HCT116 (cell line): ENCODE results near the gene ROGDI. TPM values are rescaled to one million over a fixed set of nuclear protein-coding genes. Genes with fewer than 3 reads are reported as not detected.

ENCODE experiments used
- ATAC-seq: fragments of 200-7000 bp; cut with Tn5 transposase; 2 replicates; pipeline ENCODE4 v1.9.1; 2020; ENCODE audit warnings: mild to moderate bottlenecking, moderate library complexity
- BruUV-seq: library from RNA; stranded (reverse); fragments of 400-500 nt; replicated peaks from 2 replicates; lab custom pipeline; 2021; lab: Mats Ljungman, UMichigan
- CTCF ChIA-PET: fragments of 300-600 bp; sonication (Branson Sonifier 250); formaldehyde crosslinking; loops from one replicate; lab custom pipeline; 2021; ENCODE audit warnings: antibody characterized with exemption; lab: Charles Lee
- POLR2A ChIA-PET: fragments of 300-600, 350-600 bp; sonication (Branson Sonifier 250); formaldehyde crosslinking; loops from one replicate; lab custom pipeline; 2021; ENCODE audit warnings: antibody characterized with exemption; lab: Charles Lee
- RAD21 ChIA-PET, 2 experiments: fragments of 300-600 bp; sonication (Branson Sonifier 250); formaldehyde crosslinking; loops; one replicate each; lab custom pipeline; 2023; ENCODE audit warnings: low total read pairs in 2 of 2; ENCODE audit not compliant: uncharacterized antibody in 2 of 2, unreplicated experiment in 2 of 2, low non-redundant PET in 1 of 2; lab: Charles Lee
- DNase-seq: peaks from one replicate; pipeline ENCODE4 v3.0.0-alpha.2; 2010; ENCODE audit warnings: low read depth, low spot score
- H2AFZ ChIP-seq: fragments of 200-600 bp; shearing (Covaris generic), sonication (generic); 2 replicates; pipeline ENCODE4 v1.6.1; 2017; ENCODE audit warnings: low read depth, mixed run types, mixed read lengths, antibody characterized with exemption, low read length; ENCODE audit not compliant: poor library complexity, severe bottlenecking
- H3K27ac ChIP-seq: 2 replicates; pipeline ENCODE4 v1.5.1; 2012; ENCODE audit warnings: low read depth, low read length
- H3K27me3 ChIP-seq: fragments of 200-600 bp; sonication (generic); 2 replicates; pipeline ENCODE4 v1.6.1; 2016; ENCODE audit warnings: mixed run types, low read length, mixed read lengths; ENCODE audit not compliant: insufficient read depth
- H3K36me3 ChIP-seq, 2 experiments: fragments of 200-500 bp in 1 of 2; fragments of 200-600 bp in 1 of 2; sonication (Bioruptor generic) in 1 of 2; sonication (generic) in 1 of 2; 2 replicates each; pipeline versions ENCODE4 v1.5.1 to v1.6.1; 2014 to 2016; ENCODE audit warnings: low read length in 2 of 2, inconsistent platforms in 1 of 2, mixed read lengths in 1 of 2, mixed run types in 1 of 2; ENCODE audit not compliant: insufficient read depth in 2 of 2, control insufficient read depth in 1 of 2
- H3K4me1 ChIP-seq, 2 experiments: fragments of 200-600 bp in 1 of 2; sonication (generic) in 1 of 2; 2 replicates each; pipeline versions ENCODE4 v1.5.1 to v1.6.1; 2012 to 2017; ENCODE audit warnings: low read length in 2 of 2, inconsistent platforms in 1 of 2, mild to moderate bottlenecking in 1 of 2, mixed read lengths in 1 of 2, mixed run types in 1 of 2, moderate library complexity in 1 of 2; ENCODE audit not compliant: insufficient read depth in 2 of 2, control insufficient read depth in 1 of 2
- H3K4me2 ChIP-seq: fragments of 200-600 bp; sonication (generic); 2 replicates; pipeline ENCODE4 v1.6.1; 2017; ENCODE audit warnings: mixed run types, low read length, mixed read lengths
- H3K4me3 ChIP-seq, 2 experiments: fragments of 200-600 bp in 1 of 2; sonication (generic) in 1 of 2; replicated peaks in 1 of 2; 2 replicates each; pipeline ENCODE4 v1.5.1; 2011 to 2016; ENCODE audit warnings: low read length in 2 of 2, control low read depth in 1 of 2, low read depth in 1 of 2, mild to moderate bottlenecking in 1 of 2, mixed read lengths in 1 of 2, mixed run types in 1 of 2
- H3K79me2 ChIP-seq: fragments of 200-600 bp; sonication (generic); 2 replicates; pipeline ENCODE4 v1.6.1; 2017; ENCODE audit warnings: mild to moderate bottlenecking, mixed run types, low read length, moderate library complexity, mixed read lengths; ENCODE audit not compliant: insufficient read depth
- H3K9ac ChIP-seq: fragments of 200-600 bp; sonication (generic); 2 replicates; pipeline ENCODE4 v1.6.1; 2016; ENCODE audit warnings: low read length, mixed read lengths
- H3K9me2 ChIP-seq: fragments of 200-600 bp; sonication (generic), shearing (Covaris generic); 2 replicates; pipeline ENCODE4 v1.6.1; 2017; ENCODE audit warnings: mixed run types, mild to moderate bottlenecking, moderate library complexity; ENCODE audit not compliant: insufficient read depth
- H3K9me3 ChIP-seq, 2 experiments: fragments of 200-500 bp in 1 of 2; fragments of 200-600 bp in 1 of 2; sonication (Bioruptor generic) in 1 of 2; sonication (generic) in 1 of 2; 2 replicates each; pipeline ENCODE4 v1.6.1; 2014 to 2017; ENCODE audit warnings: low read length in 2 of 2, mixed read lengths in 2 of 2, inconsistent platforms in 1 of 2, low read depth in 1 of 2, mild to moderate bottlenecking in 1 of 2, mixed run types in 1 of 2, moderate library complexity in 1 of 2; ENCODE audit not compliant: control insufficient read depth in 1 of 2, insufficient read depth in 1 of 2
- H4K20me1 ChIP-seq: fragments of 200-600 bp; sonication (generic), shearing (Covaris generic); 2 replicates; pipeline ENCODE4 v1.6.1; 2017; ENCODE audit warnings: mixed run types, mild to moderate bottlenecking, moderate library complexity; ENCODE audit not compliant: insufficient read depth
- CBX3 ChIP-seq: IDR thresholded peaks from 2 replicates; pipeline ENCODE4 v1.6.1; 2012; ENCODE audit warnings: low read depth
- EZH2 ChIP-seq: fragments of 200-600 bp; sonication (generic); IDR thresholded peaks from 2 replicates; pipeline ENCODE4 v1.6.1; 2017; ENCODE audit warnings: antibody characterized with exemption, mixed run types
- EZH2phosphoT487 ChIP-seq: fragments of 200-600 bp; IDR thresholded peaks from 2 replicates; pipeline ENCODE4 v1.6.1; 2018; ENCODE audit warnings: antibody characterized with exemption, borderline replicate concordance
- MAX ChIP-seq: IDR thresholded peaks from 2 replicates; pipeline ENCODE4 v1.6.1; 2012
- POLR2A ChIP-seq: IDR thresholded peaks from 2 replicates; pipeline ENCODE4 v1.7.0; 2011; ENCODE audit warnings: borderline replicate concordance; ENCODE audit not compliant: insufficient read depth, insufficient read length; ENCODE audit errors: extremely low read depth
- POLR2AphosphoS5 ChIP-seq: IDR thresholded peaks from 2 replicates; pipeline ENCODE4 v1.6.1; 2011; ENCODE audit warnings: mild to moderate bottlenecking, low read depth, low read length, moderate library complexity
- REST ChIP-seq: IDR thresholded peaks from 2 replicates; pipeline ENCODE4 v1.6.1; 2012; ENCODE audit warnings: low read depth
- SIN3A ChIP-seq: IDR thresholded peaks from 2 replicates; pipeline ENCODE4 v1.6.1; 2012; ENCODE audit warnings: low read depth
- SP1 ChIP-seq: IDR thresholded peaks from 2 replicates; pipeline ENCODE4 v1.6.1; 2012; ENCODE audit warnings: low read depth
- SRF ChIP-seq: IDR thresholded peaks from 2 replicates; pipeline ENCODE4 v1.6.1; 2012; ENCODE audit warnings: low read depth
- TCF7L2 ChIP-seq: IDR thresholded peaks from 2 replicates; pipeline ENCODE4 v1.7.0; 2011; ENCODE audit warnings: borderline replicate concordance, inconsistent platforms; ENCODE audit not compliant: insufficient read depth, insufficient read length; ENCODE audit errors: extremely low read depth
- YY1 ChIP-seq: IDR thresholded peaks from 2 replicates; pipeline ENCODE4 v1.6.1; 2011; ENCODE audit warnings: low read length, low read depth, moderate library complexity, mild to moderate bottlenecking; ENCODE audit not compliant: insufficient replicate concordance; ENCODE audit errors: extremely low read depth
- ZFX ChIP-seq: fragments of 450-650 bp; IDR thresholded peaks from 2 replicates; pipeline ENCODE4 v1.6.1; 2017
- ZNF274 ChIP-seq: fragments of 200-500 bp; sonication (Bioruptor generic); IDR thresholded peaks from 2 replicates; pipeline ENCODE4 v1.6.1; 2014; ENCODE audit warnings: mild to moderate bottlenecking, low read depth, low read length, inconsistent platforms
- intact Hi-C: fragments of 100-400 bp; cut with micrococcal nuclease; formaldehyde crosslinking; loops from 2 replicates; pipeline ENCODE4 v1.10.0; 2022
- total RNA-seq: library from RNA; stranded (reverse); gene quantifications from one replicate; pipeline ENCODE4 v1.2.1, GENCODE V29; 2021; ENCODE audit not compliant: unreplicated experiment

ROGDI gene
- total RNA-seq, 1 experiment from 2014 or later: 20.1 TPM

- RAD21 ChIA-PET: no interaction called here
- no peak for TF ChIP-seq MAX
- TF ChIP-seq SRF: no peak
- TF ChIP-seq EZH2phosphoT487: no peak
- no peak for TF ChIP-seq SIN3A
- no peak for TF ChIP-seq CBX3
- TF ChIP-seq ZNF274: no peak
- TF ChIP-seq EZH2: no peak
- TF ChIP-seq REST: no peak
- no peak for TF ChIP-seq TCF7L2
- no peak for TF ChIP-seq SP1
- no peak for TF ChIP-seq POLR2AphosphoS5
- no peak for TF ChIP-seq YY1
- no peak for TF ChIP-seq ZFX
- no peak for TF ChIP-seq POLR2A
- TF ChIP-seq, all 23 proteins: peak for 0
- Histone ChIP-seq H2AFZ (no peak overlapping the region), H3K9ac (no peak overlapping the region), H4K20me1 (no peaks in the 10 kb centered on the region), H3K4me2 (no peak overlapping the region), H3K4me1 (peaks cover 13 to 20% of the 10 kb centered on the region in 2 experiments), H3K9me2 (no peaks in the 10 kb centered on the region), H3K9me3 (no peaks in the 10 kb centered on the region), H3K79me2 (no peaks in the 10 kb centered on the region), H3K36me3 (peaks cover 18 to 21% of the 10 kb centered on the region in 2 experiments; a peak in 3 of 4 replicates), H3K27ac (no peak overlapping the region), H3K27me3 (no peaks in the 10 kb centered on the region), H3K4me3 (no peak overlapping the region)
- DNase-seq (no peak), ATAC-seq (no peak)
- BruUV-seq: no TSS peak
- intact Hi-C loops: no loop called here
- ChIA-PET POLR2A (no interaction called here), CTCF (no interaction called here)
These were observed 2.8 kb upstream of the ROGDI start for GRCh38 chr16:4805231-4805630.
